GM20000 (cell line): ENCODE data around the gene FEN1.

Experiments used
- DNase-seq: peaks from one replicate; pipeline ENCODE4 v3.0.0; 2012; ENCODE audit warnings: low spot score
- CTCF ChIP-seq: IDR thresholded peaks from 2 replicates; pipeline ENCODE4 v1.5.1; 2012; ENCODE audit warnings: mild to moderate bottlenecking, control low read depth; ENCODE audit errors: extremely low read depth, missing control alignments

The FEN1 gene

GRCh38 chr11:61799665-61800284 lies 7.1 kb downstream of the FEN1 start:
- DNase-seq = no peak
- no peak for TF ChIP-seq CTCF

GRCh38 chr11:61800331-61801281 lies 7.9 kb downstream of the FEN1 start:
- DNase-seq = no peak
- no peak for TF ChIP-seq CTCF

GRCh38 chr11:61802605-61803004 lies 9.9 kb downstream of the FEN1 start:
- no peak for DNase-seq
- no peak for TF ChIP-seq CTCF

- no peak for TF ChIP-seq CTCF
- no peak for DNase-seq
Observed at GRCh38 chr11:61803889-61804647, 11.4 kb downstream of the FEN1 start.

- no peak for DNase-seq
- TF ChIP-seq CTCF = no peak
Observed at GRCh38 chr11:61805146-61805545, 12.4 kb downstream of the FEN1 start.

- no peak for DNase-seq
- no peak for TF ChIP-seq CTCF
Observed at GRCh38 chr11:61806785-61807184, 14.1 kb downstream of the FEN1 start.
